Vagina (tissue), 2 donors: ENCODE measurements around the gene ARHGEF16.

ENCODE experiments used
- POLR2A ChIP-seq, 2 donors: fragments of 450-650 bp; IDR thresholded peaks; one replicate each; pipeline ENCODE4 v1.6.1; 2017; ENCODE audit warnings: antibody characterized with exemption in 2 of 2, mild to moderate bottlenecking in 2 of 2, moderate library complexity in 2 of 2
- TF ChIP-seq, protein P1 (sequence below), 3 experiments: fragments of 450-650 bp in 2 of 3; fragments of 200-600 bp in 1 of 3; sonication (generic) in 1 of 3; IDR thresholded peaks; one replicate each; pipeline ENCODE4 v1.5.1; 2017 to 2019; ENCODE audit warnings: antibody characterized with exemption in 3 of 3, mild to moderate bottlenecking in 2 of 3, moderate library complexity in 2 of 3

DNA sequence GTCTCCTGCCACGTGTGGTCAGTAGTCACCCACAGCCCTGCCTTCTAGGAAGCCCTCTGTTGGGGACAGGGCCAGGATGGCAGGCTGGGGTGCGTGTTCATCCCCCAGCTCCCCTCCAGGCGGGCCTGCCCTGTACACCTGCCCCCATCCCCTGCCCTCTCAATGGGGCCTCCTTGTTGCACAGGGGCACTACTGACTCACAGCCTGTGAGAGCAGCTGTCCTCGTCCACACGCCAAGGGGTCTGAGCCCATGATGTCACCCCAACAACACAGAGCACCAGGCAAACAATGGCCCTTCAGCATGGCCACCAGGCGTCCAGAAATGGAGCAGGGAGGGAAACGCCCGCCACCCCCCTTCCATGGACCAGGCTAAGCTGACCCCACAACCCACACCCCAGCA is 64.3 kb downstream of the ARHGEF16 start:
- TF ChIP-seq, protein P1, sequence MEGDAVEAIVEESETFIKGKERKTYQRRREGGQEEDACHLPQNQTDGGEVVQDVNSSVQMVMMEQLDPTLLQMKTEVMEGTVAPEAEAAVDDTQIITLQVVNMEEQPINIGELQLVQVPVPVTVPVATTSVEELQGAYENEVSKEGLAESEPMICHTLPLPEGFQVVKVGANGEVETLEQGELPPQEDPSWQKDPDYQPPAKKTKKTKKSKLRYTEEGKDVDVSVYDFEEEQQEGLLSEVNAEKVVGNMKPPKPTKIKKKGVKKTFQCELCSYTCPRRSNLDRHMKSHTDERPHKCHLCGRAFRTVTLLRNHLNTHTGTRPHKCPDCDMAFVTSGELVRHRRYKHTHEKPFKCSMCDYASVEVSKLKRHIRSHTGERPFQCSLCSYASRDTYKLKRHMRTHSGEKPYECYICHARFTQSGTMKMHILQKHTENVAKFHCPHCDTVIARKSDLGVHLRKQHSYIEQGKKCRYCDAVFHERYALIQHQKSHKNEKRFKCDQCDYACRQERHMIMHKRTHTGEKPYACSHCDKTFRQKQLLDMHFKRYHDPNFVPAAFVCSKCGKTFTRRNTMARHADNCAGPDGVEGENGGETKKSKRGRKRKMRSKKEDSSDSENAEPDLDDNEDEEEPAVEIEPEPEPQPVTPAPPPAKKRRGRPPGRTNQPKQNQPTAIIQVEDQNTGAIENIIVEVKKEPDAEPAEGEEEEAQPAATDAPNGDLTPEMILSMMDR (IDR thresholded peaks at IDR 0.05): no peak
- TF ChIP-seq POLR2A (IDR thresholded peaks at IDR 0.05): no peak
